Left ventricle myocardium inferior (tissue), 1 donor: ENCODE data around the gene TLR8. TPM values are rescaled to one million over a fixed set of nuclear protein-coding genes. Genes with fewer than 3 reads are reported as not detected.

Experiments used
- DNase-seq: peaks from one replicate; pipeline ENCODE4 v3.0.0-alpha.2; 2020
- H3K27ac ChIP-seq: fragments of 200-600 bp; replicated peaks from 2 replicates; pipeline ENCODE4 v1.8.0; 2021
- H3K27me3 ChIP-seq: fragments of 200-600 bp; 2 replicates; pipeline ENCODE4 v1.8.0; 2021; ENCODE audit warnings: low read depth
- H3K36me3 ChIP-seq: fragments of 200-600 bp; 2 replicates; pipeline ENCODE4 v1.8.0; 2021
- H3K4me1 ChIP-seq: fragments of 200-600 bp; 2 replicates; pipeline ENCODE4 v1.8.0; 2021
- H3K4me3 ChIP-seq: fragments of 200-600 bp; 2 replicates; pipeline ENCODE4 v1.8.0; 2021; ENCODE audit warnings: mild to moderate bottlenecking, moderate library complexity
- H3K9me3 ChIP-seq: fragments of 200-600 bp; replicated peaks from 2 replicates; pipeline ENCODE4 v1.8.0; 2021
- intact Hi-C: fragments of 100-400 bp; cut with micrococcal nuclease; formaldehyde crosslinking; loops from one replicate; pipeline ENCODE4 v1.11.0; 2022
- total RNA-seq: library from RNA; stranded (reverse); fragmentation: NEBNext Ultra II Directional; extraction: Animal tissue kit (Norgen Biotek cat#: 25700); gene quantifications from one replicate; pipeline ENCODE4 v1.2.1, GENCODE V29; 2021
- TF ChIP-seq, protein P1 (sequence below): fragments of 200-600 bp; IDR thresholded peaks from 2 replicates; pipeline ENCODE4 v1.8.0; 2021; ENCODE audit warnings: antibody characterized with exemption, mild to moderate bottlenecking, borderline replicate concordance
- donor health status: DM: no; HTN: yes; CAD: no; lungs with severe emphysema.

Gene TLR8
- total RNA-seq, 1 donor from 2014 or later: 0.85 TPM

DNA sequence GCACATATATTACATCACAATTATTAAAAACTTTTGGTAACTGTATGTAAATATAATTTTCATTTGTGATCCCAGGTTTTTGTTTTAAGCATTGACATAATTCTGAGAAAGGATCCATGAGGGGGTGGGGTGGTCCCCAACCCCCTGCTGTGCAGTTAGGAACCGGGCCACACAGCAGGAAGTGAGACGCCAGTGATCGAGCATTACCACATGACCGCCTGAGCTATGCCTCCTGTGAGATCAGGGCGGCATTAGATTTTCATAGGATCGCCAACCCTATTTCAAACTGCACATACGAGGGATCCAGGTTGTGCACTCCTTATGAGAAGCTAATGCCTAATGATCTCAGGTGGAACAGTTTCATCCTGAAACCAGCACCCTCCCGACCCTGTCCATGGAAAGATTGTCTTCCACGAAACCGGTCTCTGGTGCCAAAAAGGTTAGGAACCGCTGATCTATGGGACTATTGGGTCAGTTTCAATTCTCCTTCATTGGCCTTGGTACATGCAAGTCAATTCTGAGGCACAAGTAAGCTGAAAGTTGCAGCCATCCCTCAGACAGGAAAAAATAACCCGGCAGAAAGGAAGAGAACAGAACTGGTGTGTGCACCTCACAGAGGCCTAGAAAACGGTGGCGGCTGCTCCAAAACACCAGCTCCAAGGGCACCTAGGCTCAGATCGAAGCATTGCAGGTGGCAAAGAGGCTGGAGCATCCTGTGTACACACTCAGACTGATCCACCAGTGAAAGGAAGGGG is 61.5 kb downstream of the TLR8 start:
- Histone ChIP-seq H3K27me3 (no peaks in the 10 kb centered on the region), H3K4me1 (peaks cover 6% of the 10 kb centered on the region), H3K9me3 (no peaks in the 10 kb centered on the region), H3K27ac (no peak overlapping the region), H3K4me3 (no peak overlapping the region), H3K36me3 (no peaks in the 10 kb centered on the region)
- intact Hi-C loops: no loop called here
- TF ChIP-seq, protein P1, sequence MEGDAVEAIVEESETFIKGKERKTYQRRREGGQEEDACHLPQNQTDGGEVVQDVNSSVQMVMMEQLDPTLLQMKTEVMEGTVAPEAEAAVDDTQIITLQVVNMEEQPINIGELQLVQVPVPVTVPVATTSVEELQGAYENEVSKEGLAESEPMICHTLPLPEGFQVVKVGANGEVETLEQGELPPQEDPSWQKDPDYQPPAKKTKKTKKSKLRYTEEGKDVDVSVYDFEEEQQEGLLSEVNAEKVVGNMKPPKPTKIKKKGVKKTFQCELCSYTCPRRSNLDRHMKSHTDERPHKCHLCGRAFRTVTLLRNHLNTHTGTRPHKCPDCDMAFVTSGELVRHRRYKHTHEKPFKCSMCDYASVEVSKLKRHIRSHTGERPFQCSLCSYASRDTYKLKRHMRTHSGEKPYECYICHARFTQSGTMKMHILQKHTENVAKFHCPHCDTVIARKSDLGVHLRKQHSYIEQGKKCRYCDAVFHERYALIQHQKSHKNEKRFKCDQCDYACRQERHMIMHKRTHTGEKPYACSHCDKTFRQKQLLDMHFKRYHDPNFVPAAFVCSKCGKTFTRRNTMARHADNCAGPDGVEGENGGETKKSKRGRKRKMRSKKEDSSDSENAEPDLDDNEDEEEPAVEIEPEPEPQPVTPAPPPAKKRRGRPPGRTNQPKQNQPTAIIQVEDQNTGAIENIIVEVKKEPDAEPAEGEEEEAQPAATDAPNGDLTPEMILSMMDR: no peak
- no peak for DNase-seq

- Histone ChIP-seq H3K4me1 (peaks cover 11% of the 10 kb centered on the region), H3K27ac (peak overlapping the region; percentile 94), H3K9me3 (no peaks in the 10 kb centered on the region), H3K36me3 (no peaks in the 10 kb centered on the region), H3K4me3 (peak overlapping the region; percentile 80), H3K27me3 (no peaks in the 10 kb centered on the region)
- TF ChIP-seq, protein P1: peak; percentile 65
- DNase-seq: no peak
- intact Hi-C loops: loop anchor here (10.0 kb wide), 1 partner anchor 514 kb away; no protein-coding TSS in a partner anchor
Measured at GRCh38 chrX:12970691-12971202, 64.3 kb downstream of the TLR8 start.

DNA sequence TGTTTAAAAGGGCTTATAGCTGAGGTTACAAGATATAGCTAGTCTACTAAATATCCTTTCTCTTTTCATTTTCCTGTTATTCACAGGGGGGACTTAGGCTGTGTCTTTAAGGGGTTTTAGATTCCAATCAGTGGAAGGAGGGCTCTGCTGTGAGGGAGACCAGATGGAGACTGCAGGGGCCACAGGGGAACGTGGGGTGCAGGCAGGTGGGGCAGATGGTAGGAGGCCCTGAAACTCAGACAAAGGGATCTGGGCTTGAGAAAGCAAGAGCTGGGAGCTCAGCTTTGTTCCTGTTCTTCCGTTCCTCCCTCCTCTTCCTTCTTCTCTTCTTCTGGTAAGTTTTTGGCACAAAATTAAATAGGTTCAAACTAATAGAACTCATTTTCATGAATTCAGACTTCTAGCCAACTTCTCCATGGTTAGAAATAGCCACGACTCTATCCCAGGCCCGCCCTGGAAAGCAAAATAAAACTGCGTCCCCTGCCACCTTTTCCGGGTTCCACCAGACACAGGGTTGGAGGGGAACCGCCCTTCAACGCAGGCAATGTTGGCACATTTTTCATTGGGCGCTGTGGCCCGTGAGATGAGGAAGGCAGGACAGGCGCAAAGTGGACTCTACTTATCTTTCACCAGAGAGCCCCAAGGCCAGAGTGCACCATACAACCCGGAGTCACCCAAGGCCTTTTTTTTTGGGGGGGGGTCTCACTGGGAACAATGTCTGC is 65.0 kb downstream of the TLR8 start:
- Histone ChIP-seq H3K4me1 (peaks cover 12% of the 10 kb centered on the region), H3K36me3 (no peaks in the 10 kb centered on the region), H3K4me3 (peak overlapping the region; percentile 80), H3K27ac (peak overlapping the region; percentile 94), H3K9me3 (no peaks in the 10 kb centered on the region), H3K27me3 (no peaks in the 10 kb centered on the region)
- peak; percentile 38 for DNase-seq
- TF ChIP-seq, protein P1: no peak
- intact Hi-C loops: loop anchor here (10.0 kb wide), 1 partner anchor 513 kb away; no protein-coding TSS in a partner anchor

- no peak for DNase-seq
- Histone ChIP-seq H3K27ac (peak overlapping the region; percentile 94), H3K4me1 (peaks cover 12% of the 10 kb centered on the region), H3K9me3 (no peaks in the 10 kb centered on the region), H3K27me3 (no peaks in the 10 kb centered on the region), H3K4me3 (peak overlapping the region; percentile 80), H3K36me3 (peaks cover 5% of the 10 kb centered on the region)
- intact Hi-C loops: loop anchor here (10.0 kb wide), 1 partner anchor 513 kb away; no protein-coding TSS in a partner anchor
- TF ChIP-seq, protein P1: no peak
Measured at GRCh38 chrX:12972243-12972642, 65.8 kb downstream of the TLR8 start.

Other genes with a start within 250 kb of the TLR8 start
- 3.7 TPM for gene PRPS2, start 115.2 kb upstream of the TLR8 start, total RNA-seq
- gene TLR7, start 39.5 kb upstream of the TLR8 start, total RNA-seq: 0.69 TPM
- 955 TPM for gene TMSB4X, start 68.5 kb downstream of the TLR8 start, total RNA-seq
- gene FAM9C, start 138.0 kb downstream of the TLR8 start, total RNA-seq: not detected